Choroid plexus epithelial cell (primary cell): Measurements from ENCODE around the gene THRA.

Experiments
- DNase-seq: peaks from one replicate; pipeline ENCODE4 v3.0.0-alpha.2; 2010; ENCODE audit warnings: low read depth
- H3K4me3 ChIP-seq: 2 replicates; pipeline ENCODE4 v1.5.1; 2011; ENCODE audit warnings: low read depth, mild to moderate bottlenecking, control low read depth, low read length, moderate library complexity
- TF ChIP-seq, protein P1 (sequence below): conservative IDR thresholded peaks from 2 replicates; pipeline ENCODE4 v1.5.1; 2011; ENCODE audit warnings: low read depth, mild to moderate bottlenecking, control low read depth, inconsistent platforms, low read length, moderate library complexity

THRA gene

DNA sequence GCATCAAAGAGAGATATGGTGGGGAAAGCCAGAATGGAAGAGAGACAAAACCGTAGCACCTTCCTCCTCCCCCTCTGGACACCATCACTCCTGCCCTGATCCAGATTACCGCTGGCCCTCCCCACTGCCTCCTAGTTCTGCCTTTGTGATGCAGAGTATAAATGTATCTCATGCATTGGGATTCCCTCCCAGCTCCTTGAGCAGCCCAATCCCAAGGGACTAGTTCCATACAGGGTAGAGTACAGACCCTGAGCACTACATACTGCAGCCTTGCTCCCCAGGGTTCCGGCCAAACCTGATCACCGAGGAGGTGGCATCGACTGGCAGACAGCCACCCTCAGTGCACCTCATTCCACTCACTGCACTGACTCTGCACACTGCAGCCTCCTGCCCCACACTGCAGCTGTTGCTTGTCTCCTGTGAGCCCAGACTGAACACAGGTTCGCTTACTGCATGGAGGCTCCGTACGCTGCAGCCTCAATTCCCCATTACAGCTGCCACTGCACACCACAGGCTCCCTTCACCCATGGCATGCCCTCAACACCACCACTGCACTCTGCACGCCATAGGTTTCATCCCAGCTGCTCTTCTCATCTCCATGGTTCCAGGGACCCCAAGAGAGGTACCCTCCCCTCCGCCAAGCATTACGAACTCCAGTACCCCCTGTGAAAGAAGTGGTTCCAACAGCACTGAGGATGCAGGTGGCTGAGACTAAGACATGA lies 1.7 kb upstream of the THRA start:
- no peak for DNase-seq
- TF ChIP-seq, protein P1, sequence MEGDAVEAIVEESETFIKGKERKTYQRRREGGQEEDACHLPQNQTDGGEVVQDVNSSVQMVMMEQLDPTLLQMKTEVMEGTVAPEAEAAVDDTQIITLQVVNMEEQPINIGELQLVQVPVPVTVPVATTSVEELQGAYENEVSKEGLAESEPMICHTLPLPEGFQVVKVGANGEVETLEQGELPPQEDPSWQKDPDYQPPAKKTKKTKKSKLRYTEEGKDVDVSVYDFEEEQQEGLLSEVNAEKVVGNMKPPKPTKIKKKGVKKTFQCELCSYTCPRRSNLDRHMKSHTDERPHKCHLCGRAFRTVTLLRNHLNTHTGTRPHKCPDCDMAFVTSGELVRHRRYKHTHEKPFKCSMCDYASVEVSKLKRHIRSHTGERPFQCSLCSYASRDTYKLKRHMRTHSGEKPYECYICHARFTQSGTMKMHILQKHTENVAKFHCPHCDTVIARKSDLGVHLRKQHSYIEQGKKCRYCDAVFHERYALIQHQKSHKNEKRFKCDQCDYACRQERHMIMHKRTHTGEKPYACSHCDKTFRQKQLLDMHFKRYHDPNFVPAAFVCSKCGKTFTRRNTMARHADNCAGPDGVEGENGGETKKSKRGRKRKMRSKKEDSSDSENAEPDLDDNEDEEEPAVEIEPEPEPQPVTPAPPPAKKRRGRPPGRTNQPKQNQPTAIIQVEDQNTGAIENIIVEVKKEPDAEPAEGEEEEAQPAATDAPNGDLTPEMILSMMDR = no peak
- H3K4me3 ChIP-seq = no peak overlapping the region

DNA sequence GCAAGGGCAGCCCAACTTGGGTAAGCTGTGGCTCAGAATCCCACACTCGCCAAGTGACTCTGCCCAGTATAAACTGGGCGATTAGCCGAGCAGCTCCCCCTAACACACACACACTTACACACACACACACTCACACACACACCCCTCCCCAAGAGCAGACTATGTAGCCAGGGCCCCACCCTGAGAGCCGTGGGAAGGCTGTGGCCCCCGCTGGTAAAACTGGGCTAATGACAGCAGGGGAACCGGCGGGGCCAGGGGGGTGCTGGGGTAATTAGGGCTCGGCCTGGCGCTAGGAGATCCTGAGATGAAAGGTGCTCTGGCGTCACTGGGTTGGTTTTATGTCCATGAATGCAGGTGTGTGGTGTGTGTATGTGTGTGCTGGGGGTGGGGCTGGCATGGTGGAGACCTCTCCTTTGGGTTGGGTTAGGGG lies 1.1 kb upstream of the THRA start:
- TF ChIP-seq, protein P1 = no peak
- H3K4me3 ChIP-seq = no peak overlapping the region
- no peak for DNase-seq

DNA sequence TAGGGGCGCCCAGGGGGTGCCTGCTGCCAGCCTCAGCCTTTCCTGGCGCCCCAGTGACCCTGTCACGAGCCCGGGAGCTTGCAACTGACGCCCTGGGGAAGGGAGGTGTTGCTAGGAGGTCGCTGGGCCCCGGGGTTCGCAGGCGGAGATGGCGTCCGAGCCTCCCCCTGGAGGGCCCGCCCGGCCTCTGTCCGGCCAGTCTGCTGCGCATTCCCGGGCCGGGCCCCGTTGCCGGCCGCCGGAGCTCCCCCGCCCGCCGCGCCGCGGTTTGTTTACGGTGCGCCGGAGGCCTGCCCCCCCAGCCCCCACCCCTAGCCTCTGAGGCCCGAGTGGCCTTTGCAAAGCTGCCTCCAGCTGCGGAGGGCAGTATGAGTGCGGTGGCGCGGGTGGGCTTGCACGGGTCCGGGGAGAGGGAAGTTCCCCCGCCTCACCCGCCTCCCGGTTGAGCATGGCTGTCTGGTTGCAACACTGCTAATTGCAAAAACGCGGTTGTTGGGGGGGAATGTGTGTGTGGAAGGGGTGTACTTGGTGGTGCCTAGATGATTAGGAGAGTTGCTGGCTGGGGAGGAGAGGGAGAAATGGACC lies 514 bp downstream of the THRA start:
- H3K4me3 ChIP-seq = peak overlapping the region; percentile 91
- TF ChIP-seq, protein P1 = no peak
- peak; percentile 49 for DNase-seq

DNA sequence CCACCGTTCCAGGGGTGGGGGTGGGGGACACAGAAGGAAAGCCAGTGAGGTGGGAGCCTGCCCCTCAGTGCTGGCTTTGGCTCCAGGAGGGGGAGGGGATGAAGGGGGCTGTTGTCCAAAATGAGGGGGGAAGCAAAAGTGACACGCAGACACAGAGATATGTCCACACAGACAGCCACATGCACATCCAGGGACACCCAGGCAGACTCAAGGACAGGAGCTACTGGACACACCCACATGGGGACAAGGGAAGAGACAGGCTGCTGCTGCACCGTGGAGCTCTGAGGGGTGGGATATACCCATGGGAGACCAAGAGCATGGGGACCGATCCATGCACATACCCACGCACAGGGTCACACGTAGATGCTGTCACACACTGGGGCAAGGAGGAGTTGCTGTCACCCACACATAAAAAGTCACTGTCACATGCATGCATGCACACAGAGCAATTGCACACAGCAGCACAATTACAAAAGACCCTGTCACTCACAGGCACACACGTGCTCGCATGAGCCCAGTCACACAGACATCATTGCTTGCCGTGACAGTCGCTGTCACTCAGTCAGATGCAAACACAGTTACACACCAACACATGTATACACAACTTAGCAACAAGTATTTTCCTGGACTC lies 1.3 kb downstream of the THRA start:
- H3K4me3 ChIP-seq = peak overlapping the region; percentile 91
- TF ChIP-seq, protein P1 = no peak
- DNase-seq = no peak

DNA sequence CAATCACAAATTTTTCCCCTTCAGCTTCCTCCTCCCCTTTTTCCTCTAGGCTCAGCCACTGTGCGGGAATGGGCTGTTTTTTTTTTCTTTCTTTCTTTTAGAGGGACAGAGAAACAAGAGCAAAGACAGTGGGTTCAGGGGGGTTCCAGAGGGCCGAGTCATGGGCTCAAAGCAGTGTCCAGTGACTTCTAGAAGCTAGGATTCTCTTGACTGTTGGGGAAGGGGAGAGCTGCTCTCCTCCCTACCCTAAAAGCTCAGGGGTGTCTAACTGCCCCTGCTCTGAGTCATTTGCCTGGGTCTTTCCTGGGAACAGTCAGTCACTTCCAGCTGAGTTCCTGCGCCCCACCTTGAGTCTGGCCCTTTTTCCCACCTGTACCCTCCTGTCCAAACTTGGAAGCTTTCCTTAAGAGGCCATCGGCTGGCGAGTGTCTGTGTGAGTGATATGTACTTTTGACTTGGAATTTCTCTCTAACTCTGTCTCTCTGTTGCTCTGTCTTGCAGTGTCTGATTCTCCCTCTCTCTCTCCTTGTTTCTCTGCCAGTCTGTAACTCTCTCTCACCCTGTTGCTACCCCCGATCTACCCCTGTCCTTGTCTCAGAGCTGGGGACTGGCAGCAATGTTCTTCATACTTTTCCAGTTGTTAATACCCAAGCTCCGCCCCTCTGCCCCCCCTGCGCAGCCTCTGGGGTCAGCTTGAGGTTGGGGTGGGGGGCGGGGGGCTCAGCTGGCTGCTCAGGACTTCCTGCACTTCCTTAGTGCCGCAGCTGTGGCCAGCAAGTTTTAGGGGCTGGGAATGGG lies 2.4 kb downstream of the THRA start:
- TF ChIP-seq, protein P1 = no peak
- DNase-seq = peak; percentile 54
- H3K4me3 ChIP-seq = peak overlapping the region; percentile 34

- DNase-seq = no peak
- H3K4me3 ChIP-seq = no peak overlapping the region
- TF ChIP-seq, protein P1 = no peak
Observed at GRCh38 chr17:40065769-40066510, 3.2 kb downstream of the THRA start.
